Bronchial epithelial cell (primary cell): Measurements from ENCODE around the gene MAST1. TPM values are rescaled to one million over a fixed set of nuclear protein-coding genes. Genes with fewer than 3 reads are reported as not detected.
"Not testable (repeated sequence)": the region's sequence is repeated elsewhere in the genome, so short reads cannot be mapped to it uniquely, and the experiment has no call there.

Source experiments
- DNase-seq: peaks from one replicate; pipeline ENCODE4 v3.0.0-alpha.2; 2010; ENCODE audit warnings: low read depth
- FAIRE-seq: peaks from 2 replicates; lab custom pipeline; 2011; peaks lifted over from hg19 to GRCh38; lab: Jason Lieb, UNC
- H3K27me3 ChIP-seq: 2 replicates; pipeline ENCODE4 v1.5.1; 2011; ENCODE audit warnings: low read length; ENCODE audit not compliant: control insufficient read depth, insufficient read depth
- H3K36me3 ChIP-seq: 2 replicates; pipeline ENCODE4 v1.5.1; 2011; ENCODE audit warnings: low read length; ENCODE audit not compliant: control insufficient read depth, insufficient read depth
- H3K4me3 ChIP-seq: 2 replicates; pipeline ENCODE4 v1.5.1; 2011; ENCODE audit warnings: mild to moderate bottlenecking, low read depth, low read length, control low read depth
- total RNA-seq: library from RNA; depleted of rRNA; stranded (reverse); fragments of >200 nt; gene quantifications from 2 replicates; pipeline ENCODE4 v1.2.1, GENCODE V29; 2014
- TF ChIP-seq, protein P1 (sequence below): IDR thresholded peaks from 2 replicates; pipeline ENCODE4 v1.5.1; 2011; ENCODE audit warnings: mild to moderate bottlenecking, moderate library complexity, low read length, control low read depth, inconsistent platforms; ENCODE audit not compliant: insufficient read depth, severe bottlenecking

The MAST1 gene
- total RNA-seq, 1 donor from 2014 or later, result 0.26 TPM

DNA sequence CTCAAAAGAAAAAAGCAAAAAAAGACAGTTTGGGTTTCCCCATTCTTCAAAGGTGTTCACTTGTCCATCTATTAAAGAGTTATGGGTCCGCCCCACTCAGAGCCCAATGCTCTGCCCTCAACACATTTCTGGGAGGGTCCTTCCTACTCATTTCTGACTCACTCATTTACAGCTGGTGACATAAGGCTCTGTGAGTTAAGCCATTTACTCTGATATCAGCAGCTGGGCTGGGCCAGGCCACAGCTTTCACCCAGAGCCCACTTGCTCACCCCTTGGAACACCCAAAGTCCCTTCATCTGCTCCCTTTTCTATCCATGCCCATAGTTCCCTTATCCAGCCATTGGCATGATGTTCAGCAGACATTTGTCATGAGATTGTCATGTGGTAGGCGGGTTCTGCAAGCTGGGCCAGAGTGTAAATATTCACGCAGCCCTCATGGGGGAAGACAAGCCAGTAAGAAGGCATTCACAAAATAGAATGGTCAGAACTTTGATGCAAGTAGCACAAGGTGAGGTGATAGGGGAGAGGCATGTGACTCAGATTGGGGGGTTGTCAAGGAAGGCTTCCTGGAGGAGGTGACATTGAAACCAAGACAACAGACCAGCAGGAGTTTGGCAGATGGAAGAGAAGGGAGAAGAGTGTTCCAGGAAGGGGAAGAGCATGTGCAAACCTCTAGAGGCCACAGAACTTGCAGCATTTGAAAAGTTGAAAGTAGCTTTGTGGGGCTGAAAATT lies 5.9 kb downstream of the MAST1 start:
- no peak for DNase-seq
- TF ChIP-seq, protein P1, sequence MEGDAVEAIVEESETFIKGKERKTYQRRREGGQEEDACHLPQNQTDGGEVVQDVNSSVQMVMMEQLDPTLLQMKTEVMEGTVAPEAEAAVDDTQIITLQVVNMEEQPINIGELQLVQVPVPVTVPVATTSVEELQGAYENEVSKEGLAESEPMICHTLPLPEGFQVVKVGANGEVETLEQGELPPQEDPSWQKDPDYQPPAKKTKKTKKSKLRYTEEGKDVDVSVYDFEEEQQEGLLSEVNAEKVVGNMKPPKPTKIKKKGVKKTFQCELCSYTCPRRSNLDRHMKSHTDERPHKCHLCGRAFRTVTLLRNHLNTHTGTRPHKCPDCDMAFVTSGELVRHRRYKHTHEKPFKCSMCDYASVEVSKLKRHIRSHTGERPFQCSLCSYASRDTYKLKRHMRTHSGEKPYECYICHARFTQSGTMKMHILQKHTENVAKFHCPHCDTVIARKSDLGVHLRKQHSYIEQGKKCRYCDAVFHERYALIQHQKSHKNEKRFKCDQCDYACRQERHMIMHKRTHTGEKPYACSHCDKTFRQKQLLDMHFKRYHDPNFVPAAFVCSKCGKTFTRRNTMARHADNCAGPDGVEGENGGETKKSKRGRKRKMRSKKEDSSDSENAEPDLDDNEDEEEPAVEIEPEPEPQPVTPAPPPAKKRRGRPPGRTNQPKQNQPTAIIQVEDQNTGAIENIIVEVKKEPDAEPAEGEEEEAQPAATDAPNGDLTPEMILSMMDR, result no peak
- no peaks in the 10 kb centered on the region for H3K36me3 ChIP-seq
- H3K27me3 ChIP-seq, result peaks cover under 1% of the 10 kb centered on the region
- no peak overlapping the region for H3K4me3 ChIP-seq
- FAIRE-seq, result no peak

GRCh38 chr19:12846613-12847012 lies 8.3 kb downstream of the MAST1 start:
- FAIRE-seq, H3K4me3 ChIP-seq, H3K27me3 ChIP-seq, H3K36me3 ChIP-seq, DNase-seq: not testable (repeated sequence)

DNA sequence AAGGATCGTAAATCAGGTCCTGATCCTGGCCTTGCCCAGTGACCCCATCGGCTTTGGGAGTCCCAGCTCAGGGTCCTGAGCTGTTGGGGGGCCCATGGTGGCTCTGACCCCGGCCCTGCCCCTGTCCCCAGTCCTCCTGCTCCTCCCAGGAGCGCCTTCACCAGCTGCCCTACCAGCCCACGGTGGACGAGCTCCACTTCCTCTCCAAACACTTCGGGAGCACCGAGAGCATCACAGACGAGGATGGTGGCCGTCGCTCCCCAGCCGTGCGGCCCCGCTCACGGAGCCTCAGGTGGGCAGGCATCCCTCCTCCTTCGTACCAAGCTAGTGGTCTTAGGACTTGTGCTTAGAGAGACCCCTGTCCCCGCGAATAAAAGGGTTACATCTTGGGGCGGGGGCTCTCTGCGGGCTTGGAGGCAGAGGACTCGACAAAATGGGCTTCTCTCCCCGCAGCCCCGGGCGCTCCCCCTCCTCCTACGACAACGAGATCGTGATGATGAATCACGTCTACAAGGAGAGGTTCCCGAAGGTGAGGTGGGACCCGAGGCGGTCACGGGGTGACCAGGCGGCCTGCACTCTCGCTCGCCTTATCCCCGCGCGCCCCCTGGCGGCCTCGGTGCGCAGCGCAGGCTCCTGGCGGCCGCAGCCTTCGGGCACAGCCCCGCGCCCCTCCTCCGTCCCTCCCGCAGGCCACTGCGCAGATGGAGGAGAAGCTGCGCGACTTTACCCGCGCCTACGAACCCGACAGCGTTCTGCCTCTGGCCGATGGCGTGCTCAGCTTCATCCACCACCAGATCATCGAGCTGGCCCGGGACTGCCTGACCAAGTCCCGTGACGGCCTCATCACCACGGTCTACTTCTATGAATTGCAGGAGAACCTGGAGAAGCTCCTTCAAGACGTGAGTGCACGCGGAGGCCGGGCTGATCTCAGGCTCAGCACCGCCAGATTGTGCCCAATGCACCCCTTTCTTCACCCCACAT lies 9.1 kb downstream of the MAST1 start:
- peak; percentile 72 for DNase-seq
- no peak overlapping the region for H3K4me3 ChIP-seq
- no peaks in the 10 kb centered on the region for H3K27me3 ChIP-seq
- TF ChIP-seq, protein P1, result peak; percentile 98
- FAIRE-seq, result no peak
- no peaks in the 10 kb centered on the region for H3K36me3 ChIP-seq

- FAIRE-seq, result no peak
- TF ChIP-seq, protein P1, result no peak
- Histone ChIP-seq H3K27me3 (no peaks in the 10 kb centered on the region), H3K4me3 (no peak overlapping the region), H3K36me3 (no peaks in the 10 kb centered on the region)
- no peak for DNase-seq
These were observed 18.3 kb downstream of the MAST1 start for GRCh38 chr19:12856653-12857052.

- no peak for FAIRE-seq
- no peaks in the 10 kb centered on the region for H3K27me3 ChIP-seq
- no peaks in the 10 kb centered on the region for H3K36me3 ChIP-seq
- DNase-seq, result no peak
- TF ChIP-seq, protein P1, result no peak
- H3K4me3 ChIP-seq, result no peak overlapping the region
These were observed 20.0 kb downstream of the MAST1 start for GRCh38 chr19:12858041-12858928.
